Embryonic facial prominence (tissue), 1 donor: Measurements from ENCODE around the gene PDSS2.
"Not testable (repeated sequence)": the region's sequence is repeated elsewhere in the genome, so short reads cannot be mapped to it uniquely, and the experiment has no call there.

Source experiments
- DNase-seq: peaks from one replicate; pipeline ENCODE4 v3.0.0-alpha.2; 2016; ENCODE audit errors: extremely low spot score

The PDSS2 gene

GRCh38 chr6:107173779-107174178 lies 285.6 kb downstream of the PDSS2 start:
- no peak for DNase-seq

DNA sequence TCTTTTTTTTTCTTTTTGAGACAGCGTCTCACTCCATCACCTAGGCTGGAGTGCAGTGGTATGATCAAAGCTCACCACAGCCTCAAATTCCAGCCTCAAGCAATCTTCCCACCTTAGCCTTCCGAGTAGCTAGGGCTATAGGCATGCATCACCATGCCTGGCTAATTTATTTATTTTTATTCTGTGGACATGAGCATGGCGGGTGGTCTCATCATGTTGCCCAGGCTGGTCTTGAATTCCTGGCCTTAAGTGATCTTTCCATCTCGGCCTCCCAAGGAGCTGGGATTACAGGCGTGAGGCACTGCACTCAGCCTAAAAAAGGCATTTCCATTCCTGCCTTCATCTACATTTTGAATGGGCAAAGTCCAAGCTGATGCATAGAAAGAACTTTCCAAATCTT lies 287.9 kb downstream of the PDSS2 start:
- DNase-seq, result no peak

DNA sequence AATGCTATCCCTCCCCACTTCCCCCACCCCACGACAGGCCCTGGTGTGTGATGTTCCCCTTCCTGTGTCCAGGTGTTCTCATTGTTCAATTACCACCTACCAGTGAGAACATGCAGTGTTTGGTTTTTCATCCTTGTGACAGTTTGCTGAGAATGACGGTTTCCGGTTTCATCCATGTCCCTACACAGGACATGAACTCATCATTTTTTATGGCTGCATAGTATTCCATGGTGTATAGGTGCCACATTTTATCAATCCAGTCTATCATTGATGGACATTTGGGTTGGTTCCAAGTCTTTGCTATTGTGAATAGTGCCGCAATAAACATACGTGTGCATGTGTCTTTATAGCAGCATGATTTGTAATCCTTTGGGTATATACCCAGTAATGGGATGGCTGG lies 295.1 kb downstream of the PDSS2 start:
- not testable (repeated sequence) for DNase-seq

- no peak for DNase-seq
Observed at GRCh38 chr6:107161521-107161920, 297.8 kb downstream of the PDSS2 start.

DNA sequence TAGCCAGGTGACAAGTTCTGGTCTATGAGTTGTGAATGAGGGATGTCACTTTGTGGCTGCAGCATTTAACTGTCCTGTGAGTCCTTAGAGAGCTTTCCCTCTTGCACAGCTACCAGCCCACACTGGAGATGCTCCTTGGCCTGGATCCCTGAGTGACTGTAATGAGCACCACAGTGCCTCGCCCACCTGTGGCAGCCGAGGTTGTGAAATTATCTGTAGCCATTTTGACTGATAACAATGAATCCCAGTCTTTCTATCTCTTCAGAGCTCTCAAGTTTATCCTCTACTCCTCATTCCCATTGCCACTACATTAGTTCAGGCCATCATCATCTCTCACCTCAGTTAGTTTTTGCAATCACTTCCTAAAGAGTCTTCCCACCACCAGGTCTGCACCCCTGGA lies 302.7 kb downstream of the PDSS2 start:
- DNase-seq, result no peak

DNA sequence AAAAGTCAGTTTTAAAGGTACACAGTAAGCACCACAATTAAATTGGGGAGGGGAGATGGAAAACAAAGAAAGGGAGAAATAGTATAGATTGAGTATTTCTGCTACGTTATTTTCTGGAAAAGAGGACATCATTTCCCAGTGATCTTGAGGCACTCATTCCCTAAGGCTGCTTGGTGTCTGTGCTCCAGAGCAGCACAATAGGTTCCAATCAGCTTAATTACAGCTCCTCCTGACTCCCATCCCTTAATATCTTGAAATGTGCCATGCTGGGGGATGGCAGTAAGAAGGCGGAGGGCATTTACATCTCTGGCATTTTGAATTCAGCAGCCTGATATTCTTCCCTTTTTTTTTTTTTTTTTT lies 304.6 kb downstream of the PDSS2 start:
- DNase-seq, result no peak

- DNase-seq, result no peak
Observed at GRCh38 chr6:107154131-107154800, 305.1 kb downstream of the PDSS2 start.

DNA sequence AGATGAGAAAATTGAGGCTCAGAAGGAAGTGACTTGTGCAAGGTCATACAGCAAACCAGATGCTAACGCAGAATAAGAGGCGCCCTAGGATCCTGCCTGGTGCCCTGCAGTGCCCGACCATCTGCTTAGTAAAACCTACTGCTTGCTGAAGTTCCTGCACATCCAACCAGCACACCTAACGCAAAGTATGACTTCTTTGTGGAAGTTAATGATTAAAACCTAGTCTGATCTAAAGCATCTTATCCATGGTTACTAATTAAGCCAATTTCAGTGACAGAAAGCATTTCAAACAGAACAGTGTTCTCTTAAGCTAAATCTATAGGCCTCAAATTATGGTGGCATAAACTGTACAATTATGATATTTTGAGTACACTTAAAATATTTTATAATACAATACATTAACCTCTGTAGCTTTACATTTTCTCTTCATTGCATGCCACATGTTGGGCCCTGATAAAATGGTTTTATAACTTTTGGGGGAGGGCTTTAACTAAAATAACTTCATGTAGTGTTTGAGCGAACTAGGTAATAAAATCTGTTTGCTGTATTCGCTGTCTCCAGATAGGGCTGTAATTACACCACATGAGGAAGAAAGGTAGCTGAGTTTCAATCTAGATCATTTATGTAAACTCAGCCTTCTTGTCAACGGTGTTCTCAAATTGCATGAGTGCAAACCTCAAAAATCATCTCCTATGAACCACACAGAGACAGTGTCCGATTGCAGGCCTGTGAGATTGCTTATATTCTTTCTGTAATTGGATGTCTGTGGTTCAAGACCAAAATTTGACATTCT lies 306.5 kb downstream of the PDSS2 start:
- DNase-seq, result no peak

- DNase-seq, result no peak
Observed at GRCh38 chr6:107144666-107145065, 314.7 kb downstream of the PDSS2 start.

DNA sequence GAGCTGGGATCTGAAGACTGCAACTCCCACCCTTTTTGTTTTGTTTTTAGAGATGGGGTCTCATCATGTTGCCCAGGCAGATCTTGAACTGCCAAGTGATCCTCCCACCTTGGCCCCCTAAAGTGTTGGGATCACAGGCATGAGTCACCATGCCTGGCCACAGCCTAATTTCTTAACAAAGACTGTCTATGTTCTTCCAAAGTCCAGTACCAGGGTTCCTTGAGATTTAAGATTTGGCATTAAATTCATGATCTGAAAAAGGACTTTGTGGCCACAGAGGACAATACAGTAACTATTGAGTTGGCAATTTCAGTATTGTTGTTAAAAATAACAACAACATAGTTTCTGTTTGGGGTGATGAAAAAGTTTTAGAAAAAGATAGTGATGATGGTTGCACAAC lies 315.4 kb downstream of the PDSS2 start:
- DNase-seq, result no peak

DNA sequence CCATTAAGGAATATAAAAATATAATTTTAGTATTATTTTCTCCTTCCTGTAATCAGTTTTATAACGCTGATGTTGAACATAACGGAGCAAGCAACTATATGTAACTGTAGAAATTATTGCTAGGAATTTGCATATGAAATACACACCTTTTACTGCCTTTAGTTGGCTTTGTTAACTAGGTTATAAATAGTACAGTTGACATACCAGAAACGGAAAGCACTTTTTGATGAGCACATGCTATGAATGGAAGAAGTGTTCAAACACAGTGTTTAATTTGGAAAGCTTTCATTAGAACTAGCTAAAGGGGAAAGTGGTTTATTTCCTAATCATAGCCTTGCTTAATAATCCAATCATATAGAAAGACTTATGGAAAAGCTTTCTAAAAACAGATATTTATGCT lies 318.8 kb downstream of the PDSS2 start:
- no peak for DNase-seq

GRCh38 chr6:107136324-107136723 lies 323.0 kb downstream of the PDSS2 start:
- DNase-seq, result not testable (repeated sequence)

DNA sequence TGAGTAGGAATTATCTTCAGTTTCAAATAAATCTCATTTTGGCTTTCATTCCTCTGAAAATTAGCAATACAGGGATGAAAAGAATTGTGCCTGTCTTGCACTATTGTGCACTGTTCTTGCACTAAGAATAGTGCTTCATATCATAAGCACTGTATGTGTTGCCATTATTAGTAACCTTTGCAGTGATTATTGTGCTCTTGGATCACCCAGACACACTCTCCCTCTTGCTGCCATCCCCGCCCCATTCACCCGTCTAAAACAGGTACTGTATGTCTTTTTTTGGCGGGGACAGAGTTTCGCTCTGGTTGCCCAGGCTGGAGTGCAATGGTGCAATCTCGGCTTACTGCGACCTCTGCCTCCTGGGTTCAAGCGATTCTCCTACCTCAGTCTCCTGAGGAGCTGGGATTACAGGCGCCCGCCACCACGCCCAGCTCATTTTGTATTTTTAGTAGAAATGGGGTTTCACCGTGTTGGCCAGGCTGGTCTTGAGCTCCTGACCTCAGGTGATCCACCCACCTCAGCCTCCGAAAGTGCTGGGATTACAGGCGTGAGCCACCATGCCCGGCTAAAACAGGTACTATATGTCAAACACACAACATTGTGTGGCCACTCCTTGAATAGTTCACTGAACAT lies 324.2 kb downstream of the PDSS2 start:
- DNase-seq, result not testable (repeated sequence)

DNA sequence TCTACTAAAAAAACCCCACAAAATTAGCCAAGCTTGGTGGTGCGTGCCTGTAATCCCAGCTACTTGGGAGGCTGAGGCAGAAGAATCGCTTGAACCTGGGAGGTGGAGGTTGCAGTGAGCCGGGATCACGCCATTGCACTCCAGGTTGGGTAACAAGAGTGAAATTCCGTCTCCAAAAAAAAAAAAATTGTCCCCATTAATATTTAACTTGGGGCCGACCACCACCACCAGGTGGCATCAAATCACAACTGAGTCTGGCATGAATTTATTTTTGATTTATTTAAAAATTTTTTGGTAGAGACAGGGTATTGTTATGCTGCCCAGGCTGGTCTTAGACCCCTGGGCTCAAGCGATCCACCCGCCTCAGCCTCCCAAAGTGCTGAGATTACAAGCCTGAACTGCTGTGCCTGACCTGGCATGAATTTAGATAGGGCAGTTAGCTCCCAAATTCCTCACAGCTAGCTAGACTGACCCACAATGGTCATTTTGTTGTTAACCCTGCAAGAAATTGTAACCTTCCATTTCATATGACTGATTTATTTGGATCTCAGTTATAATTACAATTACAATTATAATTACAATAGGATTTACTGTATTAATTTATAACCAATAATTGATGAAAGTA lies 326.9 kb downstream of the PDSS2 start:
- no peak for DNase-seq

DNA sequence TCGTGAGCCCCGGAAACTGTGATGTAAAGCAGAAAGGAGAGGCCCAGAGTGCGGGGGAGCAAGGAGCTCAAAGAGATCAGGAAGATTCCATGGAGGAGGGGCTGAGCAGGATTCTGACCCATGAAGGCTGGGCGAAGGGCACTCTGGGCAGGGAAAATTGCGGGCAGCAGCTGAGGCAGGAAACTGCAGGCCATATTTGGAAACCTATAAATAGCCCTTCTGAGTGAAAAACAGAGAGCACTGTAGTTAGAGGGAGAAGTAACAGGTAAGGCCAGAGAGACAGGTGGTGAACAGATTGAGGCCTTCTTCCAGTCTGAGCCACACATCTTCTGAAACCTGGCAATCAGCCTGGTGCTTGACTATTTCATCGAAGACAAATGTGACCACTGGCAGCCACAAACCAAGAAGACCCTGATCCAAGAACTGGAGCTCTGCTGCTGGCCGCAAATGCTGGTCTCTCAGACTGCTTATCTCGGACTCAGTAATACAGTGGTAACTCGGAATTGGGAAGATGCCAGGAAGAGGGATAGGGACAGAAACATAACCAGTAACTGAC lies 329.9 kb downstream of the PDSS2 start:
- DNase-seq, result no peak

- no peak for DNase-seq
Observed at GRCh38 chr6:107128577-107128976, 330.8 kb downstream of the PDSS2 start.

GRCh38 chr6:107128175-107128574 lies 331.2 kb downstream of the PDSS2 start:
- no peak for DNase-seq

- DNase-seq, result no peak
Observed at GRCh38 chr6:107125771-107126170, 333.6 kb downstream of the PDSS2 start.

DNA sequence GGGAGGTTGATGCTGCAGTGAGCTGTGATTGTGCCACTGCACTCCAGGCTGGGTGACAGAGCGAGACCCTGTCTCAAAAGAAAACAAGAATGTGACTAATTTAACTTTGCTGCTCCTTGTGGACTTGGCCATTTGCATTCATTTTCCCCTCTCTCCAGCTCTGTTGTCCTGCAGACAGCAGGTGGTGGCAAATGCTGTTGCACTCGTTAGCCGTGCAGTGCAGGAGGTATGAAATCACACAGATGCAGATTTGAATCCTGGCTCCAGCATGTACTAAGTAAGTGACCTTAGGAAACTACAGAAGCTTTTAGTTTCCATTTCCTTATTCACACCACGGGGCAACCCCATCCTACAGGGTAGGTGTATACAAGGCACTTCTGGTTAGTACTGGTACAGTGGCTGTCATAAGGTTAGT lies 334.4 kb downstream of the PDSS2 start:
- no peak for DNase-seq

GRCh38 chr6:107123501-107123900 lies 335.9 kb downstream of the PDSS2 start:
- no peak for DNase-seq

- DNase-seq, result no peak
Observed at GRCh38 chr6:107122748-107123147, 336.6 kb downstream of the PDSS2 start.

GRCh38 chr6:107121964-107122495 lies 337.3 kb downstream of the PDSS2 start:
- no peak for DNase-seq
